ENCODE data around the gene FAM180A. TPM values are rescaled to one million over a fixed set of nuclear protein-coding genes. Genes with fewer than 3 reads are reported as not detected.

FAM180A gene
- total RNA-seq, 1 experiment from 2014 or later = not detected

DNA sequence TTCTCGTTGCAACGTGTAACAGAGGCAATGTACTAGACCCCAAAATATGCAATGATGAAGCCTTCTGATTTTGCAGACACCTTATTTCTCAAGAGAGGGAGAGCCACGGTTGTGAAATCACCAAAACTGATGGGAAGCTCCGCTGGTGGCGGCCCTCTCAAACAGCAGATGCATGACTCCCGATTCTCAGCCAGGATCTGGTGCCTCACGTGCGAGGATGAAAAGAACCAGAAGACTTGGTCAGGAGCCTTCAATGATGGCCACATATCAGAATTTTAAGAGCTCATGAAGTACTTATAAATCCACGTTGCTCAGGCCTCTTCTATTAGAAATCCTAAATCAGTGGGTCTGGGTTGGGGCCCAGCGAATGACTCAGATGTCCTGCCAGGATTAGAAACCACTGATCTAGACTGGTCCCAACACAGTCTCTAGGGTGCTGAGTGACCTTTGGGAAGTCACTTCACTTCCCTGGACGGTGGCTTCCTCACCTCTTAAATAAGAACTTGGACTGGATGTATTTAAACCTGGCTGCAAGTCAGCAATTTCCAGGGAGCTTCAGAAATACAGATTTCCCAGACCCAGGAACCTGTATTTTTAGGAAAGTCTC is 41.9 kb upstream of the FAM180A start:
- Mint-ChIP-seq H3K27ac (no peak overlapping the region), H3K4me3 (no peak overlapping the region), H3K36me3 (no peaks in the 10 kb centered on the region), H3K27me3 (ENCODE audit: low read depth) (no peaks in the 10 kb centered on the region; the same call in 1 of the 2 replicates), H3K4me1 (0 out of 2 replicates have a peak, but pooled peaks cover 5% of the 10 kb centered on the region), H3K9me3 (peaks cover 14% of the 10 kb centered on the region)
- POLR2A ChIA-PET = no interaction called here
- CTCF ChIA-PET = interaction anchor here (0.9 to 1.4 kb wide), 3 partner anchors 10 to 109 kb away, joined by 3 read pairs; no protein-coding TSS in a partner anchor
- DNase-seq (ENCODE audit: low spot score) (no peak), ATAC-seq (no peak)
- no peak for TF ChIP-seq MXD4 (CRISPR knock-in tag; IDR thresholded peaks at IDR 0.05; ENCODE audit: borderline replicate concordance)
- TF ChIP-seq, protein P1, sequence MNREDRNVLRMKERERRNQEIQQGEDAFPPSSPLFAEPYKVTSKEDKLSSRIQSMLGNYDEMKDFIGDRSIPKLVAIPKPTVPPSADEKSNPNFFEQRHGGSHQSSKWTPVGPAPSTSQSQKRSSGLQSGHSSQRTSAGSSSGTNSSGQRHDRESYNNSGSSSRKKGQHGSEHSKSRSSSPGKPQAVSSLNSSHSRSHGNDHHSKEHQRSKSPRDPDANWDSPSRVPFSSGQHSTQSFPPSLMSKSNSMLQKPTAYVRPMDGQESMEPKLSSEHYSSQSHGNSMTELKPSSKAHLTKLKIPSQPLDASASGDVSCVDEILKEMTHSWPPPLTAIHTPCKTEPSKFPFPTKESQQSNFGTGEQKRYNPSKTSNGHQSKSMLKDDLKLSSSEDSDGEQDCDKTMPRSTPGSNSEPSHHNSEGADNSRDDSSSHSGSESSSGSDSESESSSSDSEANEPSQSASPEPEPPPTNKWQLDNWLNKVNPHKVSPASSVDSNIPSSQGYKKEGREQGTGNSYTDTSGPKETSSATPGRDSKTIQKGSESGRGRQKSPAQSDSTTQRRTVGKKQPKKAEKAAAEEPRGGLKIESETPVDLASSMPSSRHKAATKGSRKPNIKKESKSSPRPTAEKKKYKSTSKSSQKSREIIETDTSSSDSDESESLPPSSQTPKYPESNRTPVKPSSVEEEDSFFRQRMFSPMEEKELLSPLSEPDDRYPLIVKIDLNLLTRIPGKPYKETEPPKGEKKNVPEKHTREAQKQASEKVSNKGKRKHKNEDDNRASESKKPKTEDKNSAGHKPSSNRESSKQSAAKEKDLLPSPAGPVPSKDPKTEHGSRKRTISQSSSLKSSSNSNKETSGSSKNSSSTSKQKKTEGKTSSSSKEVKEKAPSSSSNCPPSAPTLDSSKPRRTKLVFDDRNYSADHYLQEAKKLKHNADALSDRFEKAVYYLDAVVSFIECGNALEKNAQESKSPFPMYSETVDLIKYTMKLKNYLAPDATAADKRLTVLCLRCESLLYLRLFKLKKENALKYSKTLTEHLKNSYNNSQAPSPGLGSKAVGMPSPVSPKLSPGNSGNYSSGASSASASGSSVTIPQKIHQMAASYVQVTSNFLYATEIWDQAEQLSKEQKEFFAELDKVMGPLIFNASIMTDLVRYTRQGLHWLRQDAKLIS (CRISPR knock-in tag; IDR thresholded peaks at IDR 0.05; ENCODE audit: borderline replicate concordance) = no peak
- no peak for TF ChIP-seq SOX15 (CRISPR knock-in tag; IDR thresholded peaks at IDR 0.05)
- TF ChIP-seq TCF7 (CRISPR knock-in tag; IDR thresholded peaks at IDR 0.05; ENCODE audit: low read depth) = no peak
- TF ChIP-seq ZNF423 (CRISPR knock-in tag; IDR thresholded peaks at IDR 0.05) = no peak
- TF ChIP-seq, protein P2, sequence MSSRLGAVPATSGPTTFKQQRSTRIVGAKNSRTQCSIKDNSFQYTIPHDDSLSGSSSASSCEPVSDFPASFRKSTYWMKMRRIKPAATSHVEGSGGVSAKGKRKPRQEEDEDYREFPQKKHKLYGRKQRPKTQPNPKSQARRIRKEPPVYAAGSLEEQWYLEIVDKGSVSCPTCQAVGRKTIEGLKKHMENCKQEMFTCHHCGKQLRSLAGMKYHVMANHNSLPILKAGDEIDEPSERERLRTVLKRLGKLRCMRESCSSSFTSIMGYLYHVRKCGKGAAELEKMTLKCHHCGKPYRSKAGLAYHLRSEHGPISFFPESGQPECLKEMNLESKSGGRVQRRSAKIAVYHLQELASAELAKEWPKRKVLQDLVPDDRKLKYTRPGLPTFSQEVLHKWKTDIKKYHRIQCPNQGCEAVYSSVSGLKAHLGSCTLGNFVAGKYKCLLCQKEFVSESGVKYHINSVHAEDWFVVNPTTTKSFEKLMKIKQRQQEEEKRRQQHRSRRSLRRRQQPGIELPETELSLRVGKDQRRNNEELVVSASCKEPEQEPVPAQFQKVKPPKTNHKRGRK (CRISPR knock-in tag; IDR thresholded peaks at IDR 0.05; ENCODE audit: borderline replicate concordance) = no peak
- TF ChIP-seq, protein P3, sequence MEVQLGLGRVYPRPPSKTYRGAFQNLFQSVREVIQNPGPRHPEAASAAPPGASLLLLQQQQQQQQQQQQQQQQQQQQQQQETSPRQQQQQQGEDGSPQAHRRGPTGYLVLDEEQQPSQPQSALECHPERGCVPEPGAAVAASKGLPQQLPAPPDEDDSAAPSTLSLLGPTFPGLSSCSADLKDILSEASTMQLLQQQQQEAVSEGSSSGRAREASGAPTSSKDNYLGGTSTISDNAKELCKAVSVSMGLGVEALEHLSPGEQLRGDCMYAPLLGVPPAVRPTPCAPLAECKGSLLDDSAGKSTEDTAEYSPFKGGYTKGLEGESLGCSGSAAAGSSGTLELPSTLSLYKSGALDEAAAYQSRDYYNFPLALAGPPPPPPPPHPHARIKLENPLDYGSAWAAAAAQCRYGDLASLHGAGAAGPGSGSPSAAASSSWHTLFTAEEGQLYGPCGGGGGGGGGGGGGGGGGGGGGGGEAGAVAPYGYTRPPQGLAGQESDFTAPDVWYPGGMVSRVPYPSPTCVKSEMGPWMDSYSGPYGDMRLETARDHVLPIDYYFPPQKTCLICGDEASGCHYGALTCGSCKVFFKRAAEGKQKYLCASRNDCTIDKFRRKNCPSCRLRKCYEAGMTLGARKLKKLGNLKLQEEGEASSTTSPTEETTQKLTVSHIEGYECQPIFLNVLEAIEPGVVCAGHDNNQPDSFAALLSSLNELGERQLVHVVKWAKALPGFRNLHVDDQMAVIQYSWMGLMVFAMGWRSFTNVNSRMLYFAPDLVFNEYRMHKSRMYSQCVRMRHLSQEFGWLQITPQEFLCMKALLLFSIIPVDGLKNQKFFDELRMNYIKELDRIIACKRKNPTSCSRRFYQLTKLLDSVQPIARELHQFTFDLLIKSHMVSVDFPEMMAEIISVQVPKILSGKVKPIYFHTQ (CRISPR knock-in tag; IDR thresholded peaks at IDR 0.05) = no peak
- TF ChIP-seq, protein P4, sequence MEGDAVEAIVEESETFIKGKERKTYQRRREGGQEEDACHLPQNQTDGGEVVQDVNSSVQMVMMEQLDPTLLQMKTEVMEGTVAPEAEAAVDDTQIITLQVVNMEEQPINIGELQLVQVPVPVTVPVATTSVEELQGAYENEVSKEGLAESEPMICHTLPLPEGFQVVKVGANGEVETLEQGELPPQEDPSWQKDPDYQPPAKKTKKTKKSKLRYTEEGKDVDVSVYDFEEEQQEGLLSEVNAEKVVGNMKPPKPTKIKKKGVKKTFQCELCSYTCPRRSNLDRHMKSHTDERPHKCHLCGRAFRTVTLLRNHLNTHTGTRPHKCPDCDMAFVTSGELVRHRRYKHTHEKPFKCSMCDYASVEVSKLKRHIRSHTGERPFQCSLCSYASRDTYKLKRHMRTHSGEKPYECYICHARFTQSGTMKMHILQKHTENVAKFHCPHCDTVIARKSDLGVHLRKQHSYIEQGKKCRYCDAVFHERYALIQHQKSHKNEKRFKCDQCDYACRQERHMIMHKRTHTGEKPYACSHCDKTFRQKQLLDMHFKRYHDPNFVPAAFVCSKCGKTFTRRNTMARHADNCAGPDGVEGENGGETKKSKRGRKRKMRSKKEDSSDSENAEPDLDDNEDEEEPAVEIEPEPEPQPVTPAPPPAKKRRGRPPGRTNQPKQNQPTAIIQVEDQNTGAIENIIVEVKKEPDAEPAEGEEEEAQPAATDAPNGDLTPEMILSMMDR (IDR thresholded peaks at IDR 0.05) = no peak
- no peak for TF ChIP-seq ZNF219 (CRISPR knock-in tag; IDR thresholded peaks at IDR 0.05; ENCODE audit: borderline replicate concordance)
- TF ChIP-seq HMGA2 (CRISPR knock-in tag; IDR thresholded peaks at IDR 0.05) = no peak
- no peak for TF ChIP-seq IRF2 (CRISPR knock-in tag; IDR thresholded peaks at IDR 0.05; ENCODE audit: borderline replicate concordance, low read depth)
- TF ChIP-seq, protein P5, sequence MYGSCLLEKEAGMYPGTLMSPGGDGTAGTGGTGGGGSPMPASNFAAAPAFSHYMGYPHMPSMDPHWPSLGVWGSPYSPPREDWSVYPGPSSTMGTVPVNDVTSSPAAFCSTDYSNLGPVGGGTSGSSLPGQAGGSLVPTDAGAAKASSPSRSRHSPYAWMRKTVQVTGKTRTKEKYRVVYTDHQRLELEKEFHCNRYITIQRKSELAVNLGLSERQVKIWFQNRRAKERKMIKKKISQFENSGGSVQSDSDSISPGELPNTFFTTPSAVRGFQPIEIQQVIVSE (CRISPR knock-in tag; IDR thresholded peaks at IDR 0.05; ENCODE audit: borderline replicate concordance) = no peak
- TF ChIP-seq, protein P6, sequence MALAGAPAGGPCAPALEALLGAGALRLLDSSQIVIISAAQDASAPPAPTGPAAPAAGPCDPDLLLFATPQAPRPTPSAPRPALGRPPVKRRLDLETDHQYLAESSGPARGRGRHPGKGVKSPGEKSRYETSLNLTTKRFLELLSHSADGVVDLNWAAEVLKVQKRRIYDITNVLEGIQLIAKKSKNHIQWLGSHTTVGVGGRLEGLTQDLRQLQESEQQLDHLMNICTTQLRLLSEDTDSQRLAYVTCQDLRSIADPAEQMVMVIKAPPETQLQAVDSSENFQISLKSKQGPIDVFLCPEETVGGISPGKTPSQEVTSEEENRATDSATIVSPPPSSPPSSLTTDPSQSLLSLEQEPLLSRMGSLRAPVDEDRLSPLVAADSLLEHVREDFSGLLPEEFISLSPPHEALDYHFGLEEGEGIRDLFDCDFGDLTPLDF (CRISPR knock-in tag; IDR thresholded peaks at IDR 0.05) = no peak
- TF ChIP-seq, protein P7, sequence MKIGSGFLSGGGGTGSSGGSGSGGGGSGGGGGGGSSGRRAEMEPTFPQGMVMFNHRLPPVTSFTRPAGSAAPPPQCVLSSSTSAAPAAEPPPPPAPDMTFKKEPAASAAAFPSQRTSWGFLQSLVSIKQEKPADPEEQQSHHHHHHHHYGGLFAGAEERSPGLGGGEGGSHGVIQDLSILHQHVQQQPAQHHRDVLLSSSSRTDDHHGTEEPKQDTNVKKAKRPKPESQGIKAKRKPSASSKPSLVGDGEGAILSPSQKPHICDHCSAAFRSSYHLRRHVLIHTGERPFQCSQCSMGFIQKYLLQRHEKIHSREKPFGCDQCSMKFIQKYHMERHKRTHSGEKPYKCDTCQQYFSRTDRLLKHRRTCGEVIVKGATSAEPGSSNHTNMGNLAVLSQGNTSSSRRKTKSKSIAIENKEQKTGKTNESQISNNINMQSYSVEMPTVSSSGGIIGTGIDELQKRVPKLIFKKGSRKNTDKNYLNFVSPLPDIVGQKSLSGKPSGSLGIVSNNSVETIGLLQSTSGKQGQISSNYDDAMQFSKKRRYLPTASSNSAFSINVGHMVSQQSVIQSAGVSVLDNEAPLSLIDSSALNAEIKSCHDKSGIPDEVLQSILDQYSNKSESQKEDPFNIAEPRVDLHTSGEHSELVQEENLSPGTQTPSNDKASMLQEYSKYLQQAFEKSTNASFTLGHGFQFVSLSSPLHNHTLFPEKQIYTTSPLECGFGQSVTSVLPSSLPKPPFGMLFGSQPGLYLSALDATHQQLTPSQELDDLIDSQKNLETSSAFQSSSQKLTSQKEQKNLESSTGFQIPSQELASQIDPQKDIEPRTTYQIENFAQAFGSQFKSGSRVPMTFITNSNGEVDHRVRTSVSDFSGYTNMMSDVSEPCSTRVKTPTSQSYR (CRISPR knock-in tag; IDR thresholded peaks at IDR 0.05) = no peak

All from WTC11 (cell line).